A549 treated with Mapracorat at 1 μM for 4 hours (cell line): ENCODE data around the gene ARHGEF28. TPM values are rescaled to one million over a fixed set of nuclear protein-coding genes. Genes with fewer than 3 reads are reported as not detected.

ENCODE experiments used
- total RNA-seq: library from RNA; stranded (reverse); fragments of 200-300 nt; extraction: Qiagen RNA extraction; gene quantifications from 5 replicates; pipeline ENCODE4 v1.2.3, GENCODE V29; 2022

Gene ARHGEF28
- 11.5 to 12.4 TPM (median 11.9 TPM) in 5 replicates for total RNA-seq

GRCh38 chr5:73625944-73626811 lies at the start of gene ARHGEF28:
ARHGEF28 (plus strand) TSS chr5:73626196; CDS start chr5:73684852, 58,656 bp downstream.

Other genes starting within 250 kb of the ARHGEF28 start
- gene FOXD1, start 177.4 kb upstream of the ARHGEF28 start, total RNA-seq = 12.2 to 20.7 TPM (median 19.0 TPM) in 5 replicates
- 1,037 to 1,272 TPM (median 1,086 TPM) in 5 replicates for gene BTF3, start 127.8 kb upstream of the ARHGEF28 start, total RNA-seq
- 8.9 to 12.6 TPM (median 10.9 TPM) in 5 replicates for gene ANKRA2, start 60.6 kb upstream of the ARHGEF28 start, total RNA-seq
- gene UTP15, start 60.5 kb upstream of the ARHGEF28 start, total RNA-seq = 18.6 to 20.7 TPM (median 19.6 TPM) in 5 replicates